ENCODE results near the gene RNF32.

Gene RNF32

DNA sequence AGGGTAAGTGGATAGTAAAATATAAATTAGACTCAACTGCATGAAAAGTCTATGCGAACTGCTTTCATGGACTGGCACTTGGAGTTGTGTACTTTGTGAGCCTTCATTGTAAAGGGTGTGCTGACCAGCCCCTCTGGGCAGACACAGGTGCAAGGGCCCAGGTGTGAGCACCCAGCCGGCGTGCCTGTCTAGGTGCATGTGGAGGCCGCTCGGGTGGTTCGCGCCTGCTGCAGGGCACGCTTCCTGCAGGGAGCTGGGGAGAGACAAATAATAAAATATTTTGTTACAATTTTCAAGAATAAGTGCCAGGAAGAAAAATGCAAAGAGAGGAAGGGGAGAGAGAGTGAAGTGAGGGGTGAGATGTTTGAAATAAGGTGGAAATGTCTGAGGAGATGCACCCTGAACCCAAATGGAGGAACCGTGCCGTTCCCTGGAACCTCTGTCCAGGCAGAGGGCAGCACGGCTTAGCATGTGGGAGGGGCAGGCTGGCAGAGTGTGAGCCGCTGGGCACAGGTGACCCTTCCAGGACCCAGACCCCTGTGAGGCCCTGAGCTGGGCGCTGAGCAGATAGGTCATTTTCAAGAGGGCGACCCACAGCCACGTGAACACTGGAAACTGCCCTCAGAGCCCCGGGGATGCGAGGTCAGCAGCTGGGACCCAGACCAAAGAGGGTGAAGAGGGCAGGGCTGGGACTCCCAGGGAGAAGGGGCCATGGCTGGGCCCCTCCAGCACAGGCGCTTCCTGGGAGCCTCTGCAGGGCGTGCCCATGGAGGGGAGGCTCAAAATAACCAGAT is 28.7 kb downstream of the RNF32 start:
- TF ChIP-seq, protein P1, sequence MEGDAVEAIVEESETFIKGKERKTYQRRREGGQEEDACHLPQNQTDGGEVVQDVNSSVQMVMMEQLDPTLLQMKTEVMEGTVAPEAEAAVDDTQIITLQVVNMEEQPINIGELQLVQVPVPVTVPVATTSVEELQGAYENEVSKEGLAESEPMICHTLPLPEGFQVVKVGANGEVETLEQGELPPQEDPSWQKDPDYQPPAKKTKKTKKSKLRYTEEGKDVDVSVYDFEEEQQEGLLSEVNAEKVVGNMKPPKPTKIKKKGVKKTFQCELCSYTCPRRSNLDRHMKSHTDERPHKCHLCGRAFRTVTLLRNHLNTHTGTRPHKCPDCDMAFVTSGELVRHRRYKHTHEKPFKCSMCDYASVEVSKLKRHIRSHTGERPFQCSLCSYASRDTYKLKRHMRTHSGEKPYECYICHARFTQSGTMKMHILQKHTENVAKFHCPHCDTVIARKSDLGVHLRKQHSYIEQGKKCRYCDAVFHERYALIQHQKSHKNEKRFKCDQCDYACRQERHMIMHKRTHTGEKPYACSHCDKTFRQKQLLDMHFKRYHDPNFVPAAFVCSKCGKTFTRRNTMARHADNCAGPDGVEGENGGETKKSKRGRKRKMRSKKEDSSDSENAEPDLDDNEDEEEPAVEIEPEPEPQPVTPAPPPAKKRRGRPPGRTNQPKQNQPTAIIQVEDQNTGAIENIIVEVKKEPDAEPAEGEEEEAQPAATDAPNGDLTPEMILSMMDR (IDR thresholded peaks at IDR 0.05; ENCODE audit: low read depth, low read length, missing control alignments) = no peak
- no peak overlapping the region for H3K4me3 ChIP-seq (ENCODE audit: low read depth, low read length)
- in situ Hi-C loops (cut with HindIII; ENCODE audit: low pct_ligation_motif_present, low sequenced_read_pairs) = no loop called here
- DNase-seq = no peak
- no peaks in the 10 kb centered on the region for H3K27me3 ChIP-seq (replicated peaks)
- no peak overlapping the region for H3K27ac ChIP-seq
- H3K36me3 ChIP-seq (replicated peaks) = no peaks in the 10 kb centered on the region

DNA sequence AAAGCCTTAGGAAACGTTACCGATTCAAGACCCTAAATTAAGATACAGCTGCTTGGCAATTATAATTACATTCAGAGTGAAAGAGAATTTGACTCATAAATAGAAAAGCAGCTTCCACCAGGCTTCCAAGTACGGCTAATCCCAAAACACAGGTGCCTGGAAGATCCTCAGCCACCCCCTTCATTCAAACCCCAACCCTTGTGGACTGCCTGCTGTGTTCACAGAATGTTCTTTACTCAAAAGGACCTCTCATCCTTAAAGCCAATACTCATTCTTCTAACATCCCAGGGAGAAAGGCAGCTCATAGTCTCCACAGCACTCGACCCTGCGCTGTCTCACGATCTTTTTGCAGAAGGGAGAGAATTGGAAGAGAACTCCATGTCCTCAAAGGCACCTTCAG is 32.9 kb downstream of the RNF32 start:
- in situ Hi-C loops (cut with HindIII; ENCODE audit: low pct_ligation_motif_present, low sequenced_read_pairs) = no loop called here
- TF ChIP-seq, protein P1 (IDR thresholded peaks at IDR 0.05; ENCODE audit: low read depth, low read length, missing control alignments) = no peak
- peaks cover 2% of the 10 kb centered on the region for H3K36me3 ChIP-seq (replicated peaks)

DNA sequence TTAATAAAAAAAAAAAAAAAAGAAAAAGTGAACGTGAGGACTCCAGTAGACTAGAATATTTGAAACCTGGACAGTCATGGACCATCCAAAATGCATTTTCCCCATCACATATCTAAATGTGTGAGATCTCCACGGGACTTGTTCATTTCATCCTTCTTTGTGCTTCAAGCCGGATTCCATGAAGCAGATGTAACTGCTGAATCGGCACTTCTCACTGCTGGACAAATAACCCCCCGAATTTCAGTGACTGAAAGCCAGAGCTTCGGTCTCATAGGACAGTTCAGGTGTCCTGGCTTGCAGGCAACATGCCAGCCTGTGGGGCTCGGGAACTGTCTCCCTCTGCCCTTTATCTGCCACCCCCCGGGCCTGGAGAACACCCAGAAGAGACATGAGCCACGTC is 33.3 kb downstream of the RNF32 start:
- TF ChIP-seq, protein P1 (IDR thresholded peaks at IDR 0.05; ENCODE audit: low read depth, low read length, missing control alignments) = no peak
- DNase-seq = no peak
- in situ Hi-C loops (cut with HindIII; ENCODE audit: low pct_ligation_motif_present, low sequenced_read_pairs) = no loop called here
- Histone ChIP-seq H3K36me3 (replicated peaks) (peaks cover 2% of the 10 kb centered on the region), H3K27me3 (replicated peaks) (no peaks in the 10 kb centered on the region), H3K4me3 (ENCODE audit: low read depth, low read length) (no peak overlapping the region), H3K27ac (no peak overlapping the region)

More for the DNA sequence above, 32.9 kb downstream of the RNF32 start:
- H3K27ac ChIP-seq = no peak overlapping the region
- no peak for DNase-seq
- no peak overlapping the region for H3K4me3 ChIP-seq (ENCODE audit: low read depth, low read length)
- H3K27me3 ChIP-seq (replicated peaks) = no peaks in the 10 kb centered on the region

DNA sequence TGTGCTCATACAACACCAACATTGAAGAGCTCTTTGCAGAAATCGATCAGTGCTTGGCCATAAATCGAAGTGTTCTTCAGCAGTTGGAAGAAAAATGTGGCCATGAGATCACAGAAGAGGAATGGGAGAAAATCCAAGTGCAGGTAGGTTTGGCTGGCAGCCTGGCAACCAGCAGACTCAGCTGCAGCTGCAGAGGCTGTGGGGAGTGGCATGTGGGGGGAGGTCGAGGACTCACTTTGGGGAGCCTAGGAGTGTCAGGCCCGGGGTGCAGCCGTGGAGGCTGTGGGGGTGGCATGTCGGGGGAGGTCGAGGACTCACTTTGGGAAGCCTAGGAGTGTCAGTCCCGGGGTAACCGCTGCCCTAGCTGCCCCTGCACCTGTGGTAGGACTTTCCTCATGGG is 35.1 kb downstream of the RNF32 start:
- Histone ChIP-seq H3K27me3 (replicated peaks) (no peaks in the 10 kb centered on the region), H3K4me3 (ENCODE audit: low read depth, low read length) (no peak overlapping the region), H3K36me3 (replicated peaks) (peaks cover 4% of the 10 kb centered on the region), H3K27ac (no peak overlapping the region)
- TF ChIP-seq, protein P1 (IDR thresholded peaks at IDR 0.05; ENCODE audit: low read depth, low read length, missing control alignments) = no peak
- no peak for DNase-seq
- in situ Hi-C loops (cut with HindIII; ENCODE audit: low pct_ligation_motif_present, low sequenced_read_pairs) = no loop called here

DNA sequence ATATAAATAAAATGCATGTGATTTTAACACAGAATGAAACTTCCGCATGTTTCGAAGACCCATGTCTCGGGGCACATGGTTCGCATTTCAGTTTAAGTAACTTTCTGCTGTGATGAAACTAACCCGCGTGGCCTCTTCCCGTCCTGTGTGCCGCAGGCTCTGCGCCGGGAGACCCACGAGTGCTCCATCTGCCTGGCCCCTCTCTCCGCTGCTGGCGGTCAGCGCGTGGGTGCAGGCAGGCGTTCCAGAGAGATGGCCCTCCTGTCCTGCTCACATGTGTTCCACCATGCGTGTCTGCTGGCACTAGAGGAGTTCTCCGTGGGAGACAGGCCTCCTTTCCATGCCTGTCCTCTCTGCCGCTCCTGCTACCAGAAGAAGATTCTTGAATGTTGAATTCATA is 35.7 kb downstream of the RNF32 start:
- H3K36me3 ChIP-seq (replicated peaks) = peaks cover 4% of the 10 kb centered on the region
- in situ Hi-C loops (cut with HindIII; ENCODE audit: low pct_ligation_motif_present, low sequenced_read_pairs) = no loop called here
- TF ChIP-seq, protein P1 (IDR thresholded peaks at IDR 0.05; ENCODE audit: low read depth, low read length, missing control alignments) = no peak

More for the DNA sequence above, 35.7 kb downstream of the RNF32 start:
- DNase-seq = no peak
- Histone ChIP-seq H3K27ac (no peak overlapping the region), H3K4me3 (ENCODE audit: low read depth, low read length) (no peak overlapping the region), H3K27me3 (replicated peaks) (no peaks in the 10 kb centered on the region)

Measured in brain microvascular endothelial cell (primary cell).